H7 (cell line): Measurements from ENCODE around the gene STK4. TPM values are rescaled to one million over a fixed set of nuclear protein-coding genes. Genes with fewer than 3 reads are reported as not detected.

Experiments used
- DNase-seq: peaks from one replicate; pipeline ENCODE4 v3.0.0; 2012
- H3K27me3 ChIP-seq: 2 replicates; pipeline ENCODE4 v1.6.0; 2011; ENCODE audit warnings: mild to moderate bottlenecking, low read length; ENCODE audit not compliant: control insufficient read depth, insufficient read depth
- H3K36me3 ChIP-seq: replicated peaks from 2 replicates; pipeline ENCODE4 v1.5.1; 2011; ENCODE audit warnings: low read length; ENCODE audit not compliant: control insufficient read depth, insufficient read depth
- H3K4me3 ChIP-seq: 2 replicates; pipeline ENCODE4 v1.5.1; 2011; ENCODE audit warnings: low read depth, mild to moderate bottlenecking, control low read depth, low read length, moderate library complexity; ENCODE audit not compliant: insufficient read depth
- total RNA-seq: library from RNA; depleted of rRNA; stranded (reverse); fragments of >200 nt; shearing (Covaris generic); gene quantifications from 2 replicates; pipeline ENCODE4 v1.2.3, GENCODE V29; 2014

Gene STK4
- total RNA-seq, 1 experiment from 2014 or later, result 15.6 TPM

GRCh38 chr20:44942264-44942973 is 23.9 kb upstream of the STK4 start:
- peaks cover 25% of the 10 kb centered on the region for H3K36me3 ChIP-seq
- no peak for DNase-seq

DNA sequence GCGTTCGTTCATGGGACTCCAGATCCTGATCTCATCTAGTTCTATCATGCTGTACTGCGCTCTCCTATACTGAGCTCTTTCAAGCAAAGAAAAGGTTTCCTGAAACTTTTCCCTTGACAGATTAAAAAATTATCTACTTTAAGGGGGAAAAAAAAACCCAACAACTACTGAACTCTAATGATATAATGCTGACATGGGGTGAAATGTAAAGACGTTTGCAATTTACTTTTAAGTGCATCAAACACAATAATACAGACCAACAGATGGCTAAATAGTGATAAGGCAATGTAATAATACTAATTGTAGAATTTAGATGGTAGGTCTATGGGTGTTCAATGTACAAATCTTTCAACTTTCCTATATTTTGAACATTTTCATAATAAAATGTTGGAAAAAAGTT is 22.5 kb upstream of the STK4 start:
- H3K27me3 ChIP-seq, result no peaks in the 10 kb centered on the region
- peaks cover 31% of the 10 kb centered on the region for H3K36me3 ChIP-seq
- DNase-seq, result no peak
- H3K4me3 ChIP-seq, result no peak overlapping the region

More at GRCh38 chr20:44942264-44942973, 23.9 kb upstream of the STK4 start:
- H3K4me3 ChIP-seq, result no peak overlapping the region
- H3K27me3 ChIP-seq, result no peaks in the 10 kb centered on the region

- peaks cover 31% of the 10 kb centered on the region for H3K36me3 ChIP-seq
Observed at GRCh38 chr20:44945261-44945660, 21.1 kb upstream of the STK4 start.

GRCh38 chr20:44946271-44946852 is 19.9 kb upstream of the STK4 start:
- Histone ChIP-seq H3K36me3 (peaks cover 35% of the 10 kb centered on the region), H3K27me3 (no peaks in the 10 kb centered on the region), H3K4me3 (no peak overlapping the region)
- no peak for DNase-seq

More at GRCh38 chr20:44945261-44945660, 21.1 kb upstream of the STK4 start:
- Histone ChIP-seq H3K4me3 (no peak overlapping the region), H3K27me3 (no peaks in the 10 kb centered on the region)
- no peak for DNase-seq

- Histone ChIP-seq H3K27me3 (no peaks in the 10 kb centered on the region), H3K4me3 (no peak overlapping the region), H3K36me3 (peaks cover 35% of the 10 kb centered on the region)
- no peak for DNase-seq
Observed at GRCh38 chr20:44948107-44948506, 18.2 kb upstream of the STK4 start.

- Histone ChIP-seq H3K36me3 (peaks cover 33% of the 10 kb centered on the region), H3K27me3 (no peaks in the 10 kb centered on the region), H3K4me3 (no peak overlapping the region)
- DNase-seq, result no peak
Observed at GRCh38 chr20:44948513-44948912, 17.8 kb upstream of the STK4 start.

DNA sequence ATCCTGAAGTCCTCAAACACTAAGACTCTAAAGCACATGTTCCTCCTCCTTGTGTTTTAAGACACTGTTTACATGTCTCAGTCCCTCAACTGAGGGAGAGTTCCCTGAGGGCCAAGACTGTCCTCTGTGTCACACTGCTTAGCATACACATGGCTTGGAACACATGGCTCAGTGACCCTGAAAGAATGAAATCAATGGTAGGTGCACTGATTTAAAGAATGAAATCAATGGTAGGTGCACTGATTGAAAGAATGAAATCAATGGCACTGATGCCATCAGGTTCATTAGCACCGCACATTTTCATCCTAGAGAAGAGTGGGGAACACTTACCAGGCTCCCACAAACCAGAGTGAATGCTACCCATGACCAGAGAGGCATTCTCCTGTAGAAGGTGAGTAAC is 15.9 kb upstream of the STK4 start:
- DNase-seq, result no peak
- Histone ChIP-seq H3K36me3 (peaks cover 40% of the 10 kb centered on the region), H3K4me3 (no peak overlapping the region), H3K27me3 (no peaks in the 10 kb centered on the region)

DNA sequence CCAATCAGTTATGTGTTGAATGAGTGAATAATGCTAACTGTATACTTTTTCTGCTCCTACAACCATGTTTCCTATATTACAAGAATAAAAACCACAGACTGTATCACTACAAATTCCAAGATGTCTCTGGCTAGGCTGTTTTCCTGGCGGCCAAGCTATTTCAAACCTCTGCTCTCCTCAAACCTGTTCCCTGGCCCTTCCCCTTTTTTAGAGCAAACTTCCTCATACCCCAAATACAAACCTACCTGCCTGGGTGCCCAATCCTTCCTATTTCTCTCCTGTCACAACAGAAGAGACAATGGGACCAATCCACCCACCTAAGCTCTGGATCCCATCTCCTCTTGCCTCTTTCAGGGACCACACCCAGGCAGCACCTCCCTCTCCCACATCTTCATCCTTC is 13.6 kb upstream of the STK4 start:
- H3K4me3 ChIP-seq, result no peak overlapping the region
- DNase-seq, result no peak
- no peaks in the 10 kb centered on the region for H3K27me3 ChIP-seq
- peaks cover 42% of the 10 kb centered on the region for H3K36me3 ChIP-seq

DNA sequence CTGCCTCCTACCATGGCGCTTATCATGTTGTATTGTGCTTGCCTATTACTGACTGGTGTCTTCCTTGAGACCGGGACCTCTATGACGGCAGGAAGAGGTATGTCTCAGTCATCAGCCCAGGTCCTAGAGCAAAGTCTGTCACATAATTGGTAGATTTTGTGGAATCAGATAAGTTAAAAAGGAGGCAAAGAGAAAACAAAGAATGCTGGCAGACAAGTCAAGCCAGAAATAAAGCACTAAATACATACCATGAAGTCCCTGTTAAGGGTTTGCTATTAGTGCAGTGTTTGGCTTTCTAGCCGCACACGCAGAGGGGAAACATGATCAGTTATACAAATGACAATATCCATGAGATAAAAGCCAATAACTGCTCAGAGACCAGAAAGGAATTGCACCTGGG is 12.1 kb upstream of the STK4 start:
- Histone ChIP-seq H3K27me3 (no peaks in the 10 kb centered on the region), H3K4me3 (no peak overlapping the region), H3K36me3 (peaks cover 34% of the 10 kb centered on the region)
- DNase-seq, result no peak

- Histone ChIP-seq H3K36me3 (peaks cover 29% of the 10 kb centered on the region), H3K27me3 (no peaks in the 10 kb centered on the region), H3K4me3 (no peak overlapping the region)
- no peak for DNase-seq
Observed at GRCh38 chr20:44955270-44955669, 11.0 kb upstream of the STK4 start.

GRCh38 chr20:44956410-44956809 is 9.9 kb upstream of the STK4 start:
- no peak for DNase-seq
- Histone ChIP-seq H3K27me3 (peaks cover 4% of the 10 kb centered on the region), H3K4me3 (no peak overlapping the region), H3K36me3 (peaks cover 24% of the 10 kb centered on the region)

- Histone ChIP-seq H3K4me3 (no peak overlapping the region), H3K36me3 (peaks cover 15% of the 10 kb centered on the region), H3K27me3 (peaks cover 5% of the 10 kb centered on the region)
- no peak for DNase-seq
Observed at GRCh38 chr20:44958276-44958675, 8.0 kb upstream of the STK4 start.

- Histone ChIP-seq H3K4me3 (peak overlapping the region; percentile 88), H3K27me3 (peaks cover 6% of the 10 kb centered on the region), H3K36me3 (peaks cover 13% of the 10 kb centered on the region)
- no peak for DNase-seq
Observed at GRCh38 chr20:44959082-44959637, 7.2 kb upstream of the STK4 start.

- Histone ChIP-seq H3K36me3 (peaks cover 11% of the 10 kb centered on the region), H3K27me3 (peaks cover 6% of the 10 kb centered on the region), H3K4me3 (peak overlapping the region; percentile 88)
- peak; percentile 44 for DNase-seq
Observed at GRCh38 chr20:44959638-44960102, 6.6 kb upstream of the STK4 start.
